ENCODE measurements around the gene FHOD1. TPM values are rescaled to one million over a fixed set of nuclear protein-coding genes. Genes with fewer than 3 reads are reported as not detected.

FHOD1 gene
- total RNA-seq, 1 donor from 2014 or later, result 46.4 TPM

Other genes with a start within 250 kb of the FHOD1 start
- 40.9 TPM for gene CBFB, start 218.3 kb downstream of the FHOD1 start, total RNA-seq
- gene PHAF1, start 137.5 kb downstream of the FHOD1 start, total RNA-seq, result 14.2 TPM
- gene B3GNT9, start 96.5 kb downstream of the FHOD1 start, total RNA-seq, result 14.1 TPM
- 38.2 TPM for gene TRADD, start 87.6 kb downstream of the FHOD1 start, total RNA-seq
- gene FBXL8, start 87.5 kb downstream of the FHOD1 start, total RNA-seq, result 24.6 TPM
- 51.3 TPM for gene HSF4, start 82.7 kb downstream of the FHOD1 start, total RNA-seq
- 79.0 TPM for gene NOL3, start 76.9 kb downstream of the FHOD1 start, total RNA-seq
- 68.4 TPM for gene MATCAP1, start 63.5 kb downstream of the FHOD1 start, total RNA-seq
- gene EXOC3L1, start 57.3 kb downstream of the FHOD1 start, total RNA-seq, result 3.2 TPM
- 54.9 TPM for gene E2F4, start 55.3 kb downstream of the FHOD1 start, total RNA-seq
- 68.3 TPM for gene ELMO3, start 48.4 kb downstream of the FHOD1 start, total RNA-seq
- 46.9 TPM for gene TMEM208, start 20.4 kb downstream of the FHOD1 start, total RNA-seq
- 3.2 TPM for gene SLC9A5, start 1.5 kb upstream of the FHOD1 start, total RNA-seq
- gene PLEKHG4, start 32.1 kb upstream of the FHOD1 start, total RNA-seq, result 6.7 TPM
- gene KCTD19, start 79.3 kb upstream of the FHOD1 start, total RNA-seq, result 0.37 TPM
- gene LRRC36, start 79.3 kb upstream of the FHOD1 start, total RNA-seq, result 2.1 TPM
- gene TPPP3, start 146.0 kb upstream of the FHOD1 start, total RNA-seq, result 12.3 TPM
- 23.2 TPM for gene ZDHHC1, start 169.0 kb upstream of the FHOD1 start, total RNA-seq
- gene HSD11B2, start 183.6 kb upstream of the FHOD1 start, total RNA-seq, result 29.1 TPM
- 106 TPM for gene ATP6V0D1, start 233.7 kb upstream of the FHOD1 start, total RNA-seq
- gene AGRP, start 236.1 kb upstream of the FHOD1 start, total RNA-seq, result not detected